HCEC 1CT (cell line): ENCODE measurements around the gene CLEC18B.
"Not testable (repeated sequence)": the region's sequence is repeated elsewhere in the genome, so short reads cannot be mapped to it uniquely, and the experiment has no call there.

Source experiments
- DNase-seq: peaks from one replicate; pipeline ENCODE4 v3.0.0-alpha.2; 2017

Gene CLEC18B

DNA sequence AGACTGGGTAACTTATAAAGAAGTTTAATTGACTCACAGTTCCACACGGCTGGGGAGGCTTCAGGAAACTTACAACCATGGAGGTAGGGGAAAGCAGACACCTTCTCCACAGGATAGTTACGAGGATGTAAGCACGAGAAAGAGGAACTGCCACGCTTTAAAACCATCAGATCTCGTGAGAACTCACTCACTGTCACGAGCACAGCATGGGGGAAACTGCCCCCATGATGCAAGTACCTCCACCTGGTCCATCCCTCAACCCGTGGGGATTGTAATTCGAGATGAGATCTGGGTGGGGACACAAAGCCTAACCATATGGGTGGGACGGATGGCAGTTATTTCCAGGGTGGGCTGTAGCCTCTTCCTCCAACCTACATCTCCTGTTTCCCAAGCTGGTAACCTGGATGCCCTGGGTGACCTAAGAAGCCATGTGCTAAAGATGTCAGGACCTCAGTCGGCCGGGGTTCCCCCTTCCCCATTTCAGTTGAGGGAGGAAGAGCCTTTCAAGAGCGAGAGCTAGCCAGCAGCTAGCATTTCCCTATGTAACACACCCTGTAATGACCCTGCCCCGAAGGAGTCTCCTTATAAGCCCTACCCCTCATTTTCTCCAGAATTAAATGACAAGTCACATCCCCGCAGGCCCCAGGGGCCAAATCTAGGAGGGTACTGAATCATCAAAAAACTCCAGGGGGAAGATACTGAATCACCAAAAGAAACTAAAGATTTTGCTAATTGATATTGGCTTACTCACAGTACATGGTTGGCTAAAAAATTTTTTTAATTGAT is 16.9 kb downstream of the CLEC18B start:
- not testable (repeated sequence) for DNase-seq

DNA sequence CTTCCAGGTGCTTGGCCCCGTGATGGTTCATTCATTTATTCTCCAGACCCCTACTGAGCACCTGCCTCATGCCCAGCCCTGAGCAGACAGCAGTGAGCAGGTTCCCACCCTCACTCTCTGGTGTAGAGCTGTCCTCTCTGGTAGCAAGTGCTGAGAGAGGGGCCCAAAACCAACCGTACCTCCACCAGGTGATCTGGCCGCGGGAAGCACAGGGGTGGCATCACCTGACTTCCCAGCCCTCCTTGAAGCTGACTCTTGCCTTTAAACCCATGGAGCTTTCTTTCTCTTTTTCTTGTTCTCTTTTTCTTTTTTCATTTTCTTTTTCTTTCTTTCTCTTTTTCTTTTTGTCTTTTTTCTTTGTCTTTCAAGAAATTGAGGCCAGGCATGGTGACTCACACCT is 21.0 kb downstream of the CLEC18B start:
- DNase-seq = not testable (repeated sequence)

DNA sequence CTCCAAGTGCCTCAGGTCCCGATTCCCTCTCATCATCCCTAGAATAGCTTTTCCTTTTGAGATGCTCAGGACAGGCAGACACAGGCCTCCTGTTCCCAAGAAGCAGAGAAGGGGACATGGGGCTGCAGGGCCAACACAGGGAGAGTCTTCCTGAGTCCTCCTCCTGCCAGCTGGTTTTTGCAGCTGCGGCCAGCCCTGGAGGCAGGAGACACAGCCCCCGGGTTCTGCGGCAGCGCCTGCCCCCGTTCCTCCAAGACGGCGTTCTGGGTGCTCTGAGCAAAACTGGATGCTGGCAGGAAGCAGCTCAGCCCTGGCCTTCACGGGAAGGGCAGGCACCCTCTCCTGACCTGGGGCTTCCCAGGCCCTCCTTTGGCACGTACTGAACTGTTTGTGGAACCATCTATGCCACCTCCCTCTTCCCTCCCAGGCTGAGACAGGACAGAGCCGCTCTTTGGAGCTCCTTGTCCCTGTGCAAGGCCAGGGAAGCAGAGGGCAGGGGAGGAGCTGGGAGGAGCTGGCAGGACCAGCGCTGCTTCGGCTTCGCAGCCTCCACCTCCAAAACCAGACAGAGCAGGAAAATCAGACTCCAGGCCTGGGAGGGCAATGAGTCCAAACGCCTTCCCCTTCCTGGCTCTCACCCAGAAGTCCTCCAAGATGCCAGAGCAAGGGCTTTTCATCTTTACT is 22.9 kb downstream of the CLEC18B start:
- DNase-seq = not testable (repeated sequence)

DNA sequence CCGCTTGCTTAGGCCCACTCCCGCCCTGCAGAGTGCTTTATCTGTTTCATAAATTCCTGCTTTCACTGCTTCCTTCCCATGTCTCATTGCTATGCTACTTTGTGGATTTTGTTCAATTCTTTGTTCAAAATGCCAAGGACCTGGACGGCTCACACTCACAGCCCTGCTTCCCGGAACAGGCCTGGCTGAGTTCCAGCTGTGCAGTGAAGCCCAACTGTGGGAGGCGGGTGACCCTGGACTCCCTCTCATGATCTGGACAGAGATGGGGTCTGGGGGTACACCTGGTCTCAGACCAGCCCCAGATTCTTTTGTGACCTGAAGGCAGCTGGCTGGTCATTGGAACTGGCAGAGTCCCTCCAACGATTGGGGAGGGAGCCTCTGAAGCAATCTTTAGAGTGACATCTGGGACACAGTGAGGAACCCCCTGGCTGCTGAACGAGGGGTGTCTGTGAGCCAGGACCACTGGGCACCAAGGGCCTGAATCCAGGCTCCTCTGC is 24.7 kb downstream of the CLEC18B start:
- not testable (repeated sequence) for DNase-seq

DNA sequence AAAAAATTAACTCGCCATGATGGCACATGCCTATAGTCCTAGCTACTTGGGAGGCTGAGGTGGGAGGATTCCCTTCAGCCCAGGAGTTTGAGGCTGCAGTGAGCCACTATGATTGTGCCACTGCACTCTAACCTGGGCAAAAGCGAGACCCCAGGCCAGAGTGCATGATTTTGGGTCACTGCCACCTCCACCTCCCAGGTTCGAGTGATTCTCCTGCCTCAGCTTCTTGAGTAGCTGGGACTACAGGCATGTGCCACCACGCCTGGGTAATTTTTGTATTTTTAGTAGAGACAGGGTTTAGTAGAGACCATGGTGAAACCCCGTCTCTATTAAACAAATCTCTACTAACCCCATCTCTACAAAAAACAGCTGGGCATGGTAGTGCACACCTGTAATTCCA is 26.7 kb downstream of the CLEC18B start:
- DNase-seq = not testable (repeated sequence)

DNA sequence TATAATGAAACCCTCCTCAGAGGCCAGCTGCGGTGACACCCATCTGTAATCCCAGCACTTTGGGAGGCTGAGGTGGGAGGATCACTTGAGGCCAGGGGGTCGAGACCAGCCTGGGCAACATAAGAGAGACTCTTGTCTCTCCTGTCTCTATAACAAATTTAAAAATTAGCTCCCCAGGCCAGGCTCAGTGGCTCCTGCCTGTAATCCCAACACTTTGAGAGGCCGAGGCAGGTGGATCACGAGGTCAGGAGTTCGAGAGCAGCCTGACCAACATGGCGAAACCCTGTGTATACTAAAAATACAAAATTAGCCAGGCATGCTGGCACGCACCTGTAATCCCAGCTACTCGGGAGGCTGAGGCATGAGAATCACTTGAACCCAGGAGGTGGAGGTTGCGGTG is 27.1 kb downstream of the CLEC18B start:
- not testable (repeated sequence) for DNase-seq

DNA sequence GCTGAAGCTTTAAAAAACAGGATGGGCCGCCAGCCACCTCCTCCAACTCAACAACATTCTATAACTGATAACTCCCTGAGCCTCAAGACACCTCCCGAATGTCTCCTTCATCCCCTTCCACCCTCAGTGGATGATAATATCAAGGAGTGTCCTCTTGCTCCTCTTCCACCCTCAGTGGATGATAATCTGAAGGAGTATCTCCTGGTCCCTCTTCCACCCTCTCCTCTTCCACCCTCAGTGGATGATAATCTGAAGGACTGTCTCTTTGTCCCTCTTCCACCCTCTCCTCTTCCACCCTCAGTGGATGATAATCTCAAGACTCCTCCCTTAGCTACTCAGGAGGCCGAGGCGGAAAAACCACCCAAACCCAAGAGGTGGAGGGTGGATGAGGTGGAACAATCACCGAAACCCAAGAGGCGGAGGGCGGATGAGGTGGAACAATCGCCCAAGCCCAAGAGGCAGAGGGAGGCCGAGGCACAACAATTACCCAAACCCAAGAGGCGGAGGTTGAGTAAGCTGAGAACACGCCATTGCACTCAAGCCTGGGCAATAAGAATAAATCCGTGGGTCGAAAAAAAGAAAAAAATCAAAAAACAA is 29.7 kb downstream of the CLEC18B start:
- not testable (repeated sequence) for DNase-seq

DNA sequence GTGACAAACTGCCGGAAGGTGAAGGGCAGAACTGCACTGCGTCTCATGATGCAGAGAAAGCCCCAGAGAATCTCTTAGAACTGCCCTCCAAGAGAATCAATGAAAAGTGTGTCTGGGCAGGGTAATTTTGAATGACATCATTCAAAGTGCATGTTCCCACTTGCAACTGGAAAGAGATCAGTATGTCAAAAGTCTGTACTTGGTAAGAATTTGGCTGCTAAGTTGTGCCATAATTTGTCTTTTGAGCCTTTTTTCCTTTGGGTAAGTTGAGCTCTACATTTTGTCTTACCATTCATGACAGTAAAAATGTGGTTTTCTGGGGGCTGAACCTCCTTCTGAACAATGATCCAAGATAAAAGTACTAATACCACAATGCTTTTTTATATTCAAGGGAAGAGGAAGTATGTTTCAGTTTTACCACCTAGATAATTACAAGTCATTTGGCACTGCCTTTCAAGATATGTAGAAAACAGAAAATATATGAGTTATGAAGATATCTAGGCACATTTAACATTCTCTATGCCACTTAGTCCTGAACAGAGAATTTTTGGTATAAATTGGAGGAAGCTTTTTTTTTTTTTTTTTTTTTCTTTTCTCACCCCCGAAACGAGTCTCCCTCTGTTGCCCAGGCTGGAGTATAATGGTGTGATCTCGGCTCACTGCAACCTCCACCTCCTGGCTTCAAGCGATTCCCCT is 38.8 kb downstream of the CLEC18B start:
- not testable (repeated sequence) for DNase-seq

DNA sequence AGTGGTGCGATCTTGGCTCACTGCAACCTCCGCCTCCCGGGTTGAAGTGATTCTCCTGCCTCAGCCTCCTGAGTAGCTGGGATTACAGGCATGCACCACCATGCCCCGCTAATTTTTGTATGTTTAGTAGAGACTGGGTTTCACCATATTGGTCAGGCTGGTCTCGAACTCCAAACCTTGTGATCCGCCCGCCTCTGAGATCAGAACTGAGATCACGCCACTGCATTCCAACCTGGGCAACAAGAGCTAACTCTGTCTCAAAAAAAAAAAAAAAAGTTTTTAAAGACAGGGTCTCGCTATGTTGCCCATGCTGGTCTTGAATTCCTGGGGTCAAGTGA is 47.5 kb downstream of the CLEC18B start:
- not testable (repeated sequence) for DNase-seq

DNA sequence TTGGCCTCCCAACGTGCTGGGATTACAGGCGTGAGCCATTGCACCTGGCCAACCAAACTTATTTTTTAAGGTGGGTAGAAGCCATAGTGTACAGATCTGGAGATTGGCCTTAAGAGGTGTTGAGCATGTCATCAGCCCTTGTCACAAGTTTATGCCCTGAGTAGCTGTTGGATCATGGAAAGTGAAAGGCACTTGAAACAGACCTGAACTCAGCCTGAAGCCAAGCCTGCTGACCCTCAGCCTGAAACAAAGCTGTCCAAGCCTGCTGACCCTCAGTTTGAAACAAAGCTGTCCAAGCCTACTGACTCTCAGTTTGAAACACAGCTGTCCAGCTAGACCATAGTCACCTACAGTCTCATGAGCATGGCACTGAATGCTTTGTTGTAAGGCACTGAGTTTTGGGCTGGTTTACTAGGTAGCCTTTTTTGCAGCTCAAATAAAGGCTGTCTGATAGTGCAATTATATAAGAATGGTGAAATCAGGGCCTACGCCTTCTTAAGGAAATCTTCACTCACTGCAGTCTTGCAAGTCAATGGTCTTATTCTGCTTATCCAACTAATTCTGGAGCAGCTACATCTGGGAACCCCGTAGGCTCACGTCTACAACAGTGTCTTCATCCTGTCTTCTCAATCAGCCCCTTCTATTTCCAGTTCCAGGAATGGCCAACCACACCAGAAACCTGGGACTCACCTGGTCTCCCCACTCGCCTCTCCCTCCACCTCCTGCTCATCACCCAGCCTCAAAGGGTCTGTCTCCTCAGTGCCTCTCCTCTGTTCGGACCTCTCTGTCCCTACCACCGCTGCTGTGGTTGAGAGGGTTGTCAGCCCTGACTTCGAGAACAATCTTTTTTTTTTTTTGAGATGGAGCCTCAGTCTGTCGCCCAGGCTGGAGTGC is 48.1 kb downstream of the CLEC18B start:
- no peak for DNase-seq

DNA sequence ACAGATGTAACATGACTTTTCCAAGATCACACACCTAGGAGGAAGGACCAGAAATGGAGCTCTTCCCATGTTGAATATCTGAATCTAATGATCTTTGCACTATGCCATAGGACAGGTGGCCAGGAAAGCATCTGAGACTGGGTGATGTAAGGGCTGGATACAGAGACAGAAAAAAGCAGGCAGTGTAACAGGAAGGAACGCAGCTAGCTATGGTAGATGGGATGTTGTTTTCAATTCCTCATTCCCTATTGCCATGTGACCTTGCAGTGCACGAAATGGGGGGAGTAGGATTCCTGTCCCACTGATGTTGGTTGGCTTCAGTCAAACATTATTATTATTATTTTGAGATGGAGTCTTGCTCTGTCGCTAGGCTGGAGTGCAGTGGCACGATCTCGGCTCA is 48.9 kb downstream of the CLEC18B start:
- no peak for DNase-seq

DNA sequence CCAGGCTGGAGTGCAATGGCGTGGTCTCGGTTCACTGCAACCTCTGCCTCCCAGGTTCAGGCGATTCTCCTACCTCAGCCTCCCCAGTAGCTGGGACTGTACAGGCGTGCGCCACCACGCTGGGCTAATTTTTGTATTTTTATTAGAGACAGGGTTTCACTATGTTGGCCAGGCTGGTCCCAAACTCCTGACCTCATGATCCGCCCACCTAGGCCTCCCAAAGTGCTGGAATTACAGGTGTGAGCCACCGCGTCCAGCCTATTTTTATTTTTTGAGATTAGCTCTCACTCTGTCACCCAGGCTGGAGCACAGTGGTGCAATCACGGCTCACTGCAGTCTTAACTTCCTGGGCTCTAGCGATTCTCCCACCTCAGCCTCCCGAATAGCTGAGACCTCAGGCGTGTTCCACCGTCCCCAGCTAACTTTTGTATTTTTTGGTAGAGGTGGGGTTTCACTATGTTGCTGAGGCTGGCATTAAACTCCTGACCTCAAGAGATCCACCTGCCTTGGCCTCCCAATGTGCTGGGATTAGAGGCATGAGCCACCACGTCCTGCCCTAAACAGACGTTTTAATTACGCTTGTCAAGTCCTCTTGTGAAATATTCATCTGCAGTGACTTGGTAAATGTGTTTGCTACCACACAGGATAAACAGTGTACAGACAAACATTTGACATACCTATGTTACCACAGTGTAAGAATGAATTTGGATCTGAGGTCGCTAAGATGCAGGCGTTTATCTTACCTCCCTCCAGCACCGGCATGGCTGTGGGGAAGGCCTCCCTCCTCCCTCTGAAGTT is 50.7 kb downstream of the CLEC18B start:
- not testable (repeated sequence) for DNase-seq

DNA sequence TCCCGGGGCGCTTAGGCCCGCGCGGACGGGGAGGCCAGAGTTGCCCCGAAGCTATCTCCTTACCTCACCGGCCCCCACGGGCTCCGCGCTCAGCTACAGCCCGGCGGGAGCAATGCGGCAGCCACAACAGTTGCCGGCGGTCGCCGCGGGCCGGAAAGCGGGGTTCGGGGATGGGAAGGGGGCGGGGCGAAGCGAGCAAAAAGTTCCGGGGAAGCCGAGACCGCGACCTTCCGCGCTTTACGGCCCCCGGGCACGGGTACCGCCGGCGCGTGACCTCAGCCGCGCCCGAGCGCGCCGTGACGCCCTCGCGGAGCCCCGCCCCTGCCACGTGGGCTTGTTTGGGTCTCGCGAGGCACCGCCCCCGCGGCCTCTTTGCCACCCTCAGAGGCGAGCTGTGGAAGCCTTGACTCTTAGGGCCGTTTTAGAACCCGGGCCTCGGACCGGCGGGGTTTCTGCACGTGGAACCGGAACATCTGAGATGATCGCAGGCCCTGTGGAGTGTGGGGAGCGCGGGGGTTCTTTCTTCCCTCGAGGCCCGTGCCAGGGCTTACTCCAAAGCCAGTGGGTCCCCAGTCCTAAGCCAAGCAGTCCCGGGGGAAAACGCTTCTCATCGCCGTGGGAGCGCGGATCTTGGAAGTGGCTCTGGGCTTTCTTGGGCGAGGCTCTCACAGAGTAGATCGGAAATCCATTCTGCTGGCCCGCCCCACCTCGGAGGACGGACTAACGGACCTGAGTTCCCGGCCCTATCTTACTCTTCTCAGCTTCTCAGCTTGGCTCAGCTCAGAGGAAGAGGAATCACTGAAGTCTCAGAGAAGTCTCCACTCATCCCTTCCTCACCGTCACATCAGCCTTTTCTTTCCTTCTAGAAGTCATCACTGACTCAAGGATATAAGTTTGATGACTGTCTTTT is 53.0 kb downstream of the CLEC18B start:
- peak; percentile 94 for DNase-seq

DNA sequence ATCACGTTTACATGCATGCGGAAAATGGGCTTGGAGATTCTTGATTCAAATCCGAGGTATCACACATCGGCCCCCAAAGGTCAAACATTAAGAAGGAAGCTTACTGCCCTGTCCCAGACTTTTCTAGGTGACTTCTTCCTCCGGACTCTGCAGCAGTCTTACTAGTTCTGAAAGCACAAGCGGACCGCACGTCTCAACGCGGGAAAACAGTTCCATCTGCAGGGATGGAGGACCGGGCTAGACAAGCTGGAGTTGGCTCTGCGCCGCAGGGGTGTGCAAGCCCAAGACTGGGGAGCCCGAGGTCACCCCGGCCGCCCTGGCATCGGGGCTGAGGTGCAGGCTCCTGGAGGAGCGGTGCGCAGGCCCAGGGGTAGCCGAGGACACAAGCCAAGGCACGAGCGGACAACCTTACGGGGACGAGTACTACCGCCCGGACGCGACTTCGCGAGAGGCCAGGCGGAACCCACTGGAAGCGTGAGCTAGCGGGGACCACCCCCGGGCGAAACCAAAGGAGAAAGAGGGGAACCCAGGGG is 53.7 kb downstream of the CLEC18B start:
- peak; percentile 28 for DNase-seq

DNA sequence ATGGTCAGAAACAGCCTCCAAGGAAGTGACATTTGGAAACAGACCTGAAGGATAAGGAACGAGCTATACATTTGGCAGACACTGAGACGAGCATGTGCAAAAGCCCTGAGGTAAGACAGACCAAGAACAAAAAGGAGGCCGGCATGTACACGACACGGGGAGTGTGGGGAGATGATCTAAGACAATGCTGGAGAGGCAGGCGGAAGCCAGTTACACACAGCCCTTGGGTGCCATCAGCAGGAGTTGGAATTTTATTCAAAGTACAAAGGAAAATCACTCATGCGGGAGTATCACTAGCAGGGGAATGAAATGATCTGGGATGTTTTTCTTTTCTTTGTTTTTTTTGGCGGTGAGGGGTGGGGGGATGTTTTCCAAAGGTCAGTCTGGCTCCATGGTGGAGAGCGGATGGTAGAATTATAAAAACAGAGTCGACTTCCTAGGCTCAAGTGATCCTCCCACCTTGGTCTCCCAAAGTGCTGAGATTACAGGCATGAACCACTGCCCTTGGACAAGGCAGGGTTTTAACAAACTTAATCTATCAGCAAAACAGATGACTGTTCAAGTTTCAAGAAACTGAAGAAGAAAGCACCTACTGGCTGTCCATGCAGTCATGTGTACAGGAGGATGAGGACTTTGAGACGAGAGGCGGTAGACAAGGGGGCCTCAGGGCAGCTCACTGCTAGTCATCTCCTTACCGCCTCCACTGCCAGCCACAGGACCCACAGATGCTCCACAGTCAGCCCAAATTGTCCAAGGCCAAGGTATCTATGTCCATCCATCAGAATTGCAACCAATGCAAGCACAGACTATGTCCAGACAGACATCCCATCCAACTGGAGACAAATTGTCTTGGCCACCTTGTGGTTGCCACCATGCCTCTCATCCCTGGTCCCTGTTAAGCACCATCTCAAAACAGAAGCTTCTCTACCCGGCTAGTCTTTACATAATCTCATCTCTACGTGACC is 59.4 kb downstream of the CLEC18B start:
- DNase-seq = not testable (repeated sequence)
